Upper lobe of right lung (tissue), 1 donor: ENCODE data around the gene ARSB. TPM values are rescaled to one million over a fixed set of nuclear protein-coding genes. Genes with fewer than 3 reads are reported as not detected.

Experiments used
- ATAC-seq: fragments of 200-7000 bp; cut with Tn5 transposase; one replicate; pipeline ENCODE4 v1.9.1; 2020; ENCODE audit warnings: mild to moderate bottlenecking, moderate library complexity
- DNase-seq: peaks from one replicate; pipeline ENCODE4 v3.0.0-alpha.2; 2020
- H3K27ac ChIP-seq: fragments of 200-600 bp; one replicate; pipeline ENCODE4 v1.8.0; 2022
- H3K27me3 ChIP-seq: fragments of 200-600 bp; one replicate; pipeline ENCODE4 v1.8.0; 2022; ENCODE audit warnings: mild to moderate bottlenecking
- H3K36me3 ChIP-seq: fragments of 200-600 bp; one replicate; pipeline ENCODE4 v1.8.0; 2022
- H3K4me1 ChIP-seq: fragments of 200-600 bp; one replicate; pipeline ENCODE4 v1.8.0; 2022
- H3K4me3 ChIP-seq: fragments of 200-600 bp; one replicate; pipeline ENCODE4 v1.8.0; 2022; ENCODE audit warnings: mild to moderate bottlenecking
- H3K9me3 ChIP-seq: fragments of 200-600 bp; one replicate; pipeline ENCODE4 v1.8.0; 2022
- intact Hi-C: fragments of 100-400 bp; cut with DNase I; formaldehyde crosslinking; loops from one replicate; pipeline ENCODE4 v1.11.0; 2022
- total RNA-seq: library from RNA; stranded (reverse); fragmentation: NEBNext Ultra II Directional; extraction: Animal tissue kit (Norgen Biotek cat#: 25700); gene quantifications from one replicate; pipeline ENCODE4 v1.2.1, GENCODE V29; 2021
- TF ChIP-seq, protein P1 (sequence below): fragments of 200-600 bp; IDR thresholded peaks from one replicate; pipeline ENCODE4 v1.8.0; 2022; ENCODE audit warnings: antibody characterized with exemption
- donor health status: DM: no; HTN: yes; CAD: no; lungs with severe emphysema.

The ARSB gene
- total RNA-seq, 1 donor from 2014 or later = 15.8 TPM

DNA sequence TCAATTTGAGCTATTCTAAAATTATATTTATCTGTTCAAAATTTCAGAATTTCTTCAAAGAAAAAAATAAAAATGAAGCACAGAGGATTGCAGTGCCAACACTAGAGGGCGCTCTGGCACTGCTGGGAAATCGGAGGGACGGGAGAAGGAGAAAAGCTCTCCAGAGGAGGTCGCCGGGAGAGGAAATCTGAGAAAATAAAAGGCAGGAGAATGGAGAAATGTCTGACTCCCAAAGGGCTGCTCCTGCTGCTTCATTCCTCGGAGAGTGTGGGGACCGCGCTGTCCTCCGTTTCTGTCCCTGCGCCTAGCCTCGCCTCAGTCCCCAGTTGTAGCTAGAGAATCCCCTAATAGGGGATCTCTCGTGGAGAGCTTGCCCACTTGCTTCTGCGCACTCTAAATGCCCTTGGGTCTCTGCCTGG is 40.0 kb upstream of the ARSB start:
- Histone ChIP-seq H3K36me3 (no peaks in the 10 kb centered on the region), H3K4me3 (no peak overlapping the region), H3K27me3 (no peaks in the 10 kb centered on the region), H3K27ac (no peak overlapping the region), H3K4me1 (no peaks in the 10 kb centered on the region), H3K9me3 (no peaks in the 10 kb centered on the region)
- DNase-seq (peak; percentile 72), ATAC-seq (peak; percentile 84)
- TF ChIP-seq, protein P1, sequence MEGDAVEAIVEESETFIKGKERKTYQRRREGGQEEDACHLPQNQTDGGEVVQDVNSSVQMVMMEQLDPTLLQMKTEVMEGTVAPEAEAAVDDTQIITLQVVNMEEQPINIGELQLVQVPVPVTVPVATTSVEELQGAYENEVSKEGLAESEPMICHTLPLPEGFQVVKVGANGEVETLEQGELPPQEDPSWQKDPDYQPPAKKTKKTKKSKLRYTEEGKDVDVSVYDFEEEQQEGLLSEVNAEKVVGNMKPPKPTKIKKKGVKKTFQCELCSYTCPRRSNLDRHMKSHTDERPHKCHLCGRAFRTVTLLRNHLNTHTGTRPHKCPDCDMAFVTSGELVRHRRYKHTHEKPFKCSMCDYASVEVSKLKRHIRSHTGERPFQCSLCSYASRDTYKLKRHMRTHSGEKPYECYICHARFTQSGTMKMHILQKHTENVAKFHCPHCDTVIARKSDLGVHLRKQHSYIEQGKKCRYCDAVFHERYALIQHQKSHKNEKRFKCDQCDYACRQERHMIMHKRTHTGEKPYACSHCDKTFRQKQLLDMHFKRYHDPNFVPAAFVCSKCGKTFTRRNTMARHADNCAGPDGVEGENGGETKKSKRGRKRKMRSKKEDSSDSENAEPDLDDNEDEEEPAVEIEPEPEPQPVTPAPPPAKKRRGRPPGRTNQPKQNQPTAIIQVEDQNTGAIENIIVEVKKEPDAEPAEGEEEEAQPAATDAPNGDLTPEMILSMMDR = peak; percentile 97
- intact Hi-C loops = loop anchor here (10.0 kb wide), 1 partner anchor 110 kb away; no protein-coding TSS in a partner anchor

DNA sequence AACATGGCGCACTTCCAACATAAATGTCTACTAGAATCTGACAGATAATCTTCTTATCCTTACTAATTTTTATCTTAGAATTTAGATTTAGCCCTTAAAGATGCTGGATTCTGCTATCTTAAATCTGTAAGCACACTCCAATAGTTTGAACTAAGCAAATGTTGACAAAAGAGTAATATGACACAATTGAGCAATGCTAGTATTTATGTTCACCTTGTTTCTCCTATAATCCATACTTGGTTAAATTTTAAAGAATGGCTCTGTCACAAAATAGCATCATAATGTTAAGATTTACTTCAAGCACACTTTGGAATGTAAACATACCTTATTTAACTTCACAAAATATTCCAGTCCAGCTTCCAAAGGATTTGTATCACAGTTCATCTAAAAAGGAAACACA is 38.8 kb upstream of the ARSB start:
- ATAC-seq = no peak
- DNase-seq = no peak
- no peak overlapping the region for H3K27ac ChIP-seq
- no peaks in the 10 kb centered on the region for H3K27me3 ChIP-seq
- no peaks in the 10 kb centered on the region for H3K36me3 ChIP-seq
- no peak overlapping the region for H3K4me3 ChIP-seq
- intact Hi-C loops = loop anchor here (10.0 kb wide), 1 partner anchor 111 kb away; no protein-coding TSS in a partner anchor
- TF ChIP-seq, protein P1 = no peak
- no peaks in the 10 kb centered on the region for H3K4me1 ChIP-seq
- no peaks in the 10 kb centered on the region for H3K9me3 ChIP-seq

DNA sequence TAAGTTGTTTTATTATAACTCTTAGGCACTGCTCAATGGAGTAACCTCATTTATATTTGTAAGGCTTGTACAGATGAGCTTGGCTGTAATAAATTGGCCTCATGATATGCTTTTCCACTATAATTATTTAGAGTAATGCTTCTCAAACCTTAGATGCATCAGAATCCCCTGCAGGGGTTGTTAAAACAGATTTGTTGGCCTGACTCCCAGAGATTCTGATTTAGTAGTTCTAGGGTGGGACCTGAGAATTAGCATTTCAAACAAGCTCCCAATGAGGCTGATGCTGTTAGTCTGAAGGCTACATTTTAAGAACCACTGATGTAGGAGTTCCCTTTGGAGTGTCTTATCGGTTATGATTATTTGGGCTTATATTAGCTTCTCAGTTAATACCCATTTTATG is 38.2 kb upstream of the ARSB start:
- Histone ChIP-seq H3K27ac (no peak overlapping the region), H3K27me3 (no peaks in the 10 kb centered on the region), H3K9me3 (no peaks in the 10 kb centered on the region), H3K4me1 (no peaks in the 10 kb centered on the region), H3K4me3 (no peak overlapping the region), H3K36me3 (no peaks in the 10 kb centered on the region)
- ATAC-seq (no peak), DNase-seq (no peak)
- TF ChIP-seq, protein P1 = no peak
- intact Hi-C loops = loop anchor here (10.0 kb wide), 1 partner anchor 111 kb away; no protein-coding TSS in a partner anchor

DNA sequence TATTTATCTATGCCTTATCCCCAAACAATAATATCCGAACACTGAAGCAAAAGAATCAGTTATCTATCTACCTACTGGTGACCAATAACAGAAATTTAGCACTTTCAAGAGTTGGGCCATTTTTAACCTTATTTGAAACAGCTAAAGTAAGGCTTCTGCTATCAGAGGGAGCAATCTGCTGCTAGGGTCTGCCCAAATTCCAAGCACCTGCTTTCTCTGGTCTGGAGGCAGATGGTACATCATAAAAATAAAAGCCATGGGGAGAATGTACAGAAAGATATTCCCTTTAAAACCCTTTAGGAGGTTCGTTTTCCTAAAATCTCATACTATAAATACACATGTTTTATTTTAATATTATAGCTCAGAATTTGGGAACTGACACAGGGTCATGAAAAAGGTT is 37.7 kb upstream of the ARSB start:
- H3K4me1 ChIP-seq = no peaks in the 10 kb centered on the region
- no peaks in the 10 kb centered on the region for H3K36me3 ChIP-seq
- H3K4me3 ChIP-seq = no peak overlapping the region
- H3K27ac ChIP-seq = no peak overlapping the region
- TF ChIP-seq, protein P1 = no peak
- no peak for ATAC-seq
- no peaks in the 10 kb centered on the region for H3K27me3 ChIP-seq
- intact Hi-C loops = loop anchor here (10.0 kb wide), 1 partner anchor 112 kb away; no protein-coding TSS in a partner anchor
- no peaks in the 10 kb centered on the region for H3K9me3 ChIP-seq
- DNase-seq = no peak

DNA sequence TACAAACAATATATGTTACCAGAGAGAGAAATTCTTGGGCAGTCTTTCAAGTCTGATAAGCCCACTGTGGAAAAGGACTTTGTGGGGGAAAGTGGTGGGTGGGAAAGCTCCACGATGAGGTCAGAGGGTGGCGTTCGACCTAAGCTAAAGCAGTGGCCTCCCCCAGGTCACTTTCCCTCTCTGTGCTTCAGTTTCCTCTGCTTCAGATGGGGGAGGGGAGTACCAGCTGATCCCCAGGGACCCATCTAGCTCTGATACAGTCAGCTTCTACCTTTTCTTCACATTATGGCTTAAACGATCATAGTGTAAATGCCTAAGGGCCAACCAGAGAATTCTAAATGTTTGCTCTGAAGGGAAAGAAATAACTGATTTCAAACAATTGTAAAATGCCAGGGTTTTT is 36.6 kb upstream of the ARSB start:
- TF ChIP-seq, protein P1 = no peak
- intact Hi-C loops = loop anchor here (10.0 kb wide), 1 partner anchor 113 kb away; no protein-coding TSS in a partner anchor
- no peaks in the 10 kb centered on the region for H3K9me3 ChIP-seq
- no peaks in the 10 kb centered on the region for H3K4me1 ChIP-seq
- no peak for DNase-seq
- H3K27me3 ChIP-seq = no peaks in the 10 kb centered on the region
- ATAC-seq = no peak
- no peaks in the 10 kb centered on the region for H3K36me3 ChIP-seq
- no peak overlapping the region for H3K4me3 ChIP-seq
- no peak overlapping the region for H3K27ac ChIP-seq
